MCF 10A (cell line): ENCODE results near the gene LMAN2. TPM values are rescaled to one million over a fixed set of nuclear protein-coding genes. Genes with fewer than 3 reads are reported as not detected.
A peak's percentile ranks its signal among the peaks of the same experiment; 100 is the strongest.
"Not testable (repeated sequence)": the region's sequence is repeated elsewhere in the genome, so short reads cannot be mapped to it uniquely, and the experiment has no call there.

ENCODE experiments used
- BruUV-seq: library from RNA; stranded (reverse); fragments of 400-500 nt; replicated peaks from 2 replicates; lab custom pipeline; 2021; lab: Mats Ljungman, UMichigan
- CTCF ChIA-PET: fragments of 300-600 bp; sonication (Branson Sonifier 250); formaldehyde crosslinking; extraction: SDS; loops from one replicate; lab custom pipeline; 2021; ENCODE audit warnings: antibody characterized with exemption, inconsistent platforms; lab: Yijun Ruan, JAX
- POLR2A ChIA-PET: fragments of 300-600, 350-650 bp; sonication (Branson Sonifier 250); formaldehyde crosslinking; extraction: SDS; loops from one replicate; lab custom pipeline; 2020; ENCODE audit warnings: antibody characterized with exemption, inconsistent platforms; lab: Yijun Ruan, JAX
- DNase-seq: peaks from one replicate; pipeline ENCODE4 v3.0.0-alpha.2; 2018; ENCODE audit not compliant: unreplicated experiment
- H3K27ac Mint-ChIP-seq: one replicate; pipeline ENCODE4 v1.8.0; 2022; ENCODE audit warnings: mild to moderate bottlenecking, low read depth, mixed read lengths; ENCODE audit not compliant: unreplicated experiment
- H3K27me3 Mint-ChIP-seq: one replicate; pipeline ENCODE4 v1.8.0; 2022; ENCODE audit warnings: mixed read lengths; ENCODE audit not compliant: insufficient read depth, unreplicated experiment
- H3K36me3 Mint-ChIP-seq: one replicate; pipeline ENCODE4 v1.8.0; 2022; ENCODE audit warnings: mild to moderate bottlenecking, moderate library complexity, mixed read lengths; ENCODE audit not compliant: insufficient read depth, unreplicated experiment
- H3K4me1 Mint-ChIP-seq: one replicate; pipeline ENCODE4 v1.8.0; 2022; ENCODE audit warnings: mixed read lengths; ENCODE audit not compliant: insufficient read depth, unreplicated experiment
- H3K4me3 Mint-ChIP-seq: one replicate; pipeline ENCODE4 v1.8.0; 2022; ENCODE audit warnings: mild to moderate bottlenecking, moderate library complexity, mixed read lengths; ENCODE audit not compliant: unreplicated experiment
- H3K9me3 Mint-ChIP-seq: one replicate; pipeline ENCODE4 v1.8.0; 2022; ENCODE audit warnings: mixed read lengths; ENCODE audit not compliant: unreplicated experiment
- CTCF ChIP-seq: fragments of 200-600 bp; IDR thresholded peaks from one replicate; pipeline ENCODE4 v1.8.0; 2022; ENCODE audit warnings: antibody characterized with exemption, mild to moderate bottlenecking; ENCODE audit not compliant: unreplicated experiment
- intact Hi-C: fragments of 100-400 bp; cut with micrococcal nuclease; formaldehyde crosslinking; loops from 2 replicates; pipeline ENCODE4 v1.14.1; 2022
- total RNA-seq: library from RNA; stranded (reverse); gene quantifications from 2 replicates; pipeline ENCODE4 v1.2.3, GENCODE V29; 2022

Gene LMAN2
- total RNA-seq, 1 experiment from 2014 or later: 221 TPM

- H3K27ac Mint-ChIP-seq: no peak overlapping the region
- BruUV-seq: no TSS peak
- H3K4me3 Mint-ChIP-seq: no peak overlapping the region
- peaks cover 41% of the 10 kb centered on the region for H3K36me3 Mint-ChIP-seq
- peaks cover 50% of the 10 kb centered on the region for H3K4me1 Mint-ChIP-seq
- DNase-seq: no peak
- no peak for TF ChIP-seq CTCF
- ChIA-PET CTCF (interaction anchor here (0.6 to 5.8 kb wide), 9 partner anchors 16 to 236 kb away, joined by 3 to 52 read pairs (median 17); partner anchors contain the start of gene PDLIM7), POLR2A (interaction anchor here (1.0 kb wide), 1 partner anchor 193 kb away, joined by 4 read pairs; no protein-coding TSS in a partner anchor)
- H3K9me3 Mint-ChIP-seq: no peaks in the 10 kb centered on the region
- H3K27me3 Mint-ChIP-seq: no peaks in the 10 kb centered on the region
- intact Hi-C loops: loop anchor here (2.0 kb wide), 2 partner anchors 95 to 147 kb away; no protein-coding TSS in a partner anchor
Observed at GRCh38 chr5:177307544-177308363, 43.7 kb downstream of the LMAN2 start.

- H3K4me3 Mint-ChIP-seq: no peak overlapping the region
- peak; percentile 68 for DNase-seq
- H3K9me3 Mint-ChIP-seq: no peaks in the 10 kb centered on the region
- TF ChIP-seq CTCF: no peak
- ChIA-PET CTCF (interaction anchor here (0.5 to 5.8 kb wide), 6 partner anchors 11 to 236 kb away, joined by 3 to 52 read pairs (median 4); partner anchors contain the start of gene LMAN2), POLR2A (interaction anchor here (1.2 to 1.3 kb wide), 2 partner anchors 9 to 148 kb away, joined by 3 read pairs; no protein-coding TSS in a partner anchor)
- H3K36me3 Mint-ChIP-seq: peaks cover 41% of the 10 kb centered on the region
- no peaks in the 10 kb centered on the region for H3K27me3 Mint-ChIP-seq
- intact Hi-C loops: no loop called here
- BruUV-seq: no TSS peak
- H3K27ac Mint-ChIP-seq: no peak overlapping the region
- peaks cover 56% of the 10 kb centered on the region for H3K4me1 Mint-ChIP-seq
Observed at GRCh38 chr5:177306674-177307543, 44.6 kb downstream of the LMAN2 start.

GRCh38 chr5:177306103-177306640 lies 45.3 kb downstream of the LMAN2 start:
- H3K27me3 Mint-ChIP-seq, H3K9me3 Mint-ChIP-seq, BruUV-seq, H3K27ac Mint-ChIP-seq, intact Hi-C loops, DNase-seq: not testable (repeated sequence)
- Mint-ChIP-seq H3K36me3 (peaks cover 41% of the 10 kb centered on the region), H3K4me1 (peaks cover 58% of the 10 kb centered on the region), H3K4me3 (peak overlapping the region; percentile 87)
- ChIA-PET CTCF (interaction anchor here (0.5 to 1.2 kb wide), 6 partner anchors 12 to 235 kb away, joined by 3 to 5 read pairs (median 4); no protein-coding TSS in a partner anchor), POLR2A (interaction anchor here (1.2 to 1.3 kb wide), 2 partner anchors 10 to 149 kb away, joined by 3 read pairs; no protein-coding TSS in a partner anchor)
